ENCODE data around the gene CTSC.

Gene CTSC

DNA sequence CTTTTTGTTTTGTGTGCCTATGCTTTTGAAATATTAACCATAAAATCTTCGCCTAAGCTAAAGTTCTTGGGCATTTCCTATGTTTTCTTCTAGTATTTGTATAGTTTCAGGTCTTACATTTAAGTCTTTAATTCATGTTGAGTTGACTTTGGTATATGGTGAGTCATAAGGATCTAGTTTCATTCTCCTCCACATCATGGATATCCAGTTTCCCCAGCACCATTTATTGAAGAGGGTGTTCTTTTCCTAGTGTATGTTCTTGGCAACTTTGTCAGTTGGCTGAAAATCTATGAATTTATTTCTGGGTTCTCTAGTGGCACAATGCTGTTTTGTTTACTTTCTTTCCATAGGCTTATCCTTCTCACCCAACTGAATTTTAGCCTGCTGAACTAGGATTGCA, 49.0 kb downstream of the CTSC start:
- FAIRE-seq (no peak), DNase-seq (ENCODE audit: insufficient read length, low spot score) (no peak)
- TF ChIP-seq, protein P1, sequence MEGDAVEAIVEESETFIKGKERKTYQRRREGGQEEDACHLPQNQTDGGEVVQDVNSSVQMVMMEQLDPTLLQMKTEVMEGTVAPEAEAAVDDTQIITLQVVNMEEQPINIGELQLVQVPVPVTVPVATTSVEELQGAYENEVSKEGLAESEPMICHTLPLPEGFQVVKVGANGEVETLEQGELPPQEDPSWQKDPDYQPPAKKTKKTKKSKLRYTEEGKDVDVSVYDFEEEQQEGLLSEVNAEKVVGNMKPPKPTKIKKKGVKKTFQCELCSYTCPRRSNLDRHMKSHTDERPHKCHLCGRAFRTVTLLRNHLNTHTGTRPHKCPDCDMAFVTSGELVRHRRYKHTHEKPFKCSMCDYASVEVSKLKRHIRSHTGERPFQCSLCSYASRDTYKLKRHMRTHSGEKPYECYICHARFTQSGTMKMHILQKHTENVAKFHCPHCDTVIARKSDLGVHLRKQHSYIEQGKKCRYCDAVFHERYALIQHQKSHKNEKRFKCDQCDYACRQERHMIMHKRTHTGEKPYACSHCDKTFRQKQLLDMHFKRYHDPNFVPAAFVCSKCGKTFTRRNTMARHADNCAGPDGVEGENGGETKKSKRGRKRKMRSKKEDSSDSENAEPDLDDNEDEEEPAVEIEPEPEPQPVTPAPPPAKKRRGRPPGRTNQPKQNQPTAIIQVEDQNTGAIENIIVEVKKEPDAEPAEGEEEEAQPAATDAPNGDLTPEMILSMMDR (IDR thresholded peaks at IDR 0.05; ENCODE audit: insufficient read depth, missing control alignments) = no peak

DNA sequence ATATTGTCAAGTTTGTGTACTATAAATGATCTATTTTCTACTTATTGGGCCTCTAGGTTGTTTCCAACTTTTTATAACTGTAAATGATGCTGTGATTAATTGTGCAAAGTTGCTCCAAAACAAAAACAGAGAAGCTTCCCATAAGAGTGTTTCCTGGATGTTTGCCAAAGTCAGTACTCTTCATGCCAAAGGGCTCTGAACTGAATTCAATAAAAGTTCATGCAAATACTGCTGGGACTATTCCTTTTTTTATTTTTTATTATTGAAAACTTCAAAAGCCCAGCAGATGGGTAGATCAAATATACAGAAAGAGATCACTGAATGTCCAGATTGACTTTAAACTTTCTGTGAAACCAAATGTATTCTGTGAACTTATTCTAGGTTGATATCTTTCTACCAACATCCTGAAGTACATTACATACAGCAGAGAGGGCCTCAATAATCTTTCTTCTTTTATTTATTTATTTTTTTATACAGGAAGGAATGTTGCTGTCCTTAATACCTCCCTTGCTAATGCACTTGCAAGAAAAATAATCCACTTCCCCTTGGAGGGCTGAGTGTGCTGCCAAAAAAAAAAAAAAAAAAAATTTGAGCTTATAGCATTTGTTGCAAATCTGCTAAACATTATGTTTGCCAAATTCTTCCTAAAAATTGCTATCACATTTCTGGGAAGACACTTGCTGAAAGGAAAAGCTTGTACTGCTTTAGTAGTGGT, 53.0 kb downstream of the CTSC start:
- TF ChIP-seq, protein P1 (IDR thresholded peaks at IDR 0.05; ENCODE audit: insufficient read depth, missing control alignments) = no peak
- no peak for DNase-seq (ENCODE audit: insufficient read length, low spot score)
- no peak for FAIRE-seq

DNA sequence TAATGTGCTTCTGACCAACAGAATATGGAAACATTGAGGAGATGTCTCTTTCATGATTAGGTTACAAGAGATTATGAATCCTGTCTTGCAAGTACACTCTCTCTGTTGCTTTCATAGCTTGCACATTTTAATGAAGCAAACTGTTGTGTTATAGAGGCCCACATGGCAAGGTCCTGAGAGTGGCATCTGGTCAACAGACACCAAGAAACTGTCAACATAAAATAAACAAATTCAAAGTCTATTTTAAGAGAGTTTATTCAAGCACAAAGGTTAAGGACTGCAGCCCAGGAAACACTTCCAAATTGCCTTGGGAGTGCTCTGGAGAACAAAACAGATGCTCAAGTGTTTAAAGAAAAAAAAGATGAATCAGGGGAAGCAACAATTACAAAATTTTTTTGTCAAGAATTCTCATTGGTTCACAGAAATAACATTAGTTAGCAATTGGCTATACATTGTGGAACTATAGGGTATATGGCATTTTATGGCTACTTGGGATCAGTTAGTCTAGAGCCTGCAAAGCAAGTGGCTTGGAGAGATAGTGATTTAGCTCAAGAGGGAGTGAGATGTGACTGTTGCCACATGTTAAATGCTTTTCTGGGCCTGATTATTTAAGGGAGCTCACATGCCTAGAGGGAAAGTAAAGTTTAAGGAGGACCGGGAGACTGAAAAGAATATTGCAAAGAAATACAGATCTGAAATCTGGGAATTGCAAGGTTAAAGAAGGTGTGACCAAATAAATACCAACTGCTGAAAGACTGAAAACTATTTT, 54.6 kb downstream of the CTSC start:
- FAIRE-seq = no peak
- TF ChIP-seq, protein P1 (IDR thresholded peaks at IDR 0.05; ENCODE audit: insufficient read depth, missing control alignments) = no peak
- no peak for DNase-seq (ENCODE audit: insufficient read length, low spot score)

DNA sequence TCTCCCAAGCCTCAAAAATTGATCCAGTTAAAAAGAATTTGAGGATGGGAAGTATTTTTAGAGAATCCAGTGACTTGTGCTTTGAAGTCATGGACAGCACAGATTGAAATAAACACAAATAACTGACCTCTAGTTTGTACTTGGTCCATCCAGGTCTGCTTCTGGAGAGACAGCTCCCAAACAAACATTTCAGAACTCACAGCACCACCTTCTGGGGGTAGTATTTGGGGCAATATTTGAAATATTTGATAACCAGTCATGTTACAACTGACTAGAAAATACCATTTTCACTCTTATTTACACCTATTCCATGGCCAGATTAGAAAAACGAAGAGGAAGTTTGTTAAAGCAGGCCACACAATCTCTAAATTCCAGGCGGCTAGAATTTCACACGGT, 56.2 kb downstream of the CTSC start:
- no peak for DNase-seq (ENCODE audit: insufficient read length, low spot score)
- FAIRE-seq = no peak
- TF ChIP-seq, protein P1 (IDR thresholded peaks at IDR 0.05; ENCODE audit: insufficient read depth, missing control alignments) = peak; percentile 19

DNA sequence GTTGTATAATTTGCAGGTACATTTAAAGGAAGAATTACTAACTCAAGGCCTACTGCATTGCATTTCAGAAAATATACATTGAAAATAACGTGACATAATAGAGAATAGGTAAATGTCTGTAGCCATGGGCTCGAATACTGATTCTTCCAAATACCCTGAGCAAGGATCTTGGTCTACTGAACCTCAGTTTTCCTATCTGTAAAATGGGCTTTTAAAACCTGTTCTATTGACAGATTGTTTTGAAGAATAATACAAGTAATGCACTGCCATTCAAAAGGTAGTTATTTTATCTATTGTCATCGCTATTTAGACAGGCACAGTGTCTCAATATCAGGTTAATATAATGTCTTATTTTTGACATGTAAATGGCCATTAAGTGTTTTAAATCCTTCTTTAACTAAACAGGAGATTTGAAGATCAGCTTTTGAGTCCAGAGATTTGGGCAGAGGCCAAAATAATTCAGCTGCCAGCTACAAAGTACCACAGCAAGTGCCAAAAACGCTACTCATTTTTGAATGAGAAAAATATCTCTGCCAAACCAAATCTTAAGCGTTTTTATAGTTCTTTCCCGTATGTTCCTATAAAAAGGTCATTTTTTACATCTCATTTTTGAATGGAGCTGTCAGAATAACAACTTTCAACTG, 56.7 kb downstream of the CTSC start:
- FAIRE-seq = no peak
- TF ChIP-seq, protein P1 (IDR thresholded peaks at IDR 0.05; ENCODE audit: insufficient read depth, missing control alignments) = no peak
- DNase-seq (ENCODE audit: insufficient read length, low spot score) = no peak

DNA sequence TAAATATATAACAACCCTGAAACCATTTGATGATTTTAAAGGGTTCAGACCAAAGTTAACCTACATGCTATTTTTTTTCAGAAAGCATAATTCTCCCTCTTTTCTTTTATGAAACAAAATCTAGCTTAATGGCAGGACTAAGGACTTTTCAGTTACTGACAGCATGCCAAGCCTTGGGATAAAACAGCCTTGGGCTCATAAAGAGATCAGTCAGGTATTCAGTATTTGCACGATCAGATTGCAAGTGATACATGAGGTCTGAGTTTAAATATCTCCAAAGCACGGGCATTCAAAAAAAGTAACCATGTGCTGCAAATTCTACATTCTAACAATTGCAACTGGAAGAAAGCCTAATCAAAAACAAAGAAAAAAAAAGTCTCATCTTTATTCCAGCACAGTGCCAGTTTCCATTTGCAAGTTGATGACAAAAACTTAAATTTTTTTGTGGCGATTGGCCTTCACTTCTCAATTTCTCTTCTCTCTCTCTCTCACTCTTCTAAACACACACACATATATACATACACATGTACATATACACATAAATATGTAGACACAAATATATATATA, 60.1 kb downstream of the CTSC start:
- DNase-seq (ENCODE audit: insufficient read length, low spot score) (no peak), FAIRE-seq (no peak)
- TF ChIP-seq, protein P1 (IDR thresholded peaks at IDR 0.05; ENCODE audit: insufficient read depth, missing control alignments) = no peak

Measured in D721Med (cell line).